ENCODE results near the gene RFX4. TPM values are rescaled to one million over a fixed set of nuclear protein-coding genes. Genes with fewer than 3 reads are reported as not detected.

Gene RFX4
- total and polyA plus RNA-seq, 7 donors: 0.56 TPM; not detected in 6

DNA sequence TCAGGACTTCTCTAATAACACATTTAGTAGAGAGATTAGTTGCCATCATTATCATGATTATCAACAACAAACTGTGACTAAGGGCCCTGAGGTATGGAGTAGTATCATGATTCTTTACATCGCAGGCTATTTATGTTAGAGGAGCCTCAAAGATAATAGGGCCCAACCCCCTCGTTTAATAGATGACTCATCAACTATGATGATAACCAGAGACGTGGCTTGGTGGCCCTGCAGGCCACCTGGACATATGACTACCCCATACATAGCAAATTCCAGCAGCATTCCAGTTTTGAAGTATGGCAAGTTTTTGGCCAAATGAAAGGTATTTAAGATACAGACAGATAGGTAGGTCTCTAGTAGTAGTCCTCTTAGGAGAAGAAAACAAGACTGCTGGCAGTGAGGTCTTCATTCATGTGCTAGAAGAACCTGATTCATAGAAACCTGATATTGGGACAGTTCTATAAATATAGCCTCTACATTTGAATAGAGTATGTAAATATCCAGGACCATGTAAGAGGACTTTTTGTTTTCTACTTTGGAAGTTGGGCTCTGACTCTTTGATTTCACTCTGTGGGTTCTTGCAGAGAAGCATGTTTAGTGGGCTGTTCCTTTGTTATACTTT lies 197.3 kb downstream of the RFX4 start:
- peak; percentile 47 to 82 (median 61) for ATAC-seq
- no peak for DNase-seq
- Histone ChIP-seq H3K27ac (peak overlapping the region; percentile 44), H3K36me3 (ENCODE audit: insufficient read depth in 1 of 2, low read depth in 1 of 2) (peaks cover 0 to 19% of the 10 kb centered on the region in 2 donors), H3K4me1 (peaks cover 50% of the 10 kb centered on the region), H3K9me3 (no peaks in the 10 kb centered on the region), H3K4me3 (no peak overlapping the region), H3K27me3 (ENCODE audit: insufficient read depth in 3 of 3, low read length in 2 of 3) (no peaks in the 10 kb centered on the region)
- TF ChIP-seq, protein P1, sequence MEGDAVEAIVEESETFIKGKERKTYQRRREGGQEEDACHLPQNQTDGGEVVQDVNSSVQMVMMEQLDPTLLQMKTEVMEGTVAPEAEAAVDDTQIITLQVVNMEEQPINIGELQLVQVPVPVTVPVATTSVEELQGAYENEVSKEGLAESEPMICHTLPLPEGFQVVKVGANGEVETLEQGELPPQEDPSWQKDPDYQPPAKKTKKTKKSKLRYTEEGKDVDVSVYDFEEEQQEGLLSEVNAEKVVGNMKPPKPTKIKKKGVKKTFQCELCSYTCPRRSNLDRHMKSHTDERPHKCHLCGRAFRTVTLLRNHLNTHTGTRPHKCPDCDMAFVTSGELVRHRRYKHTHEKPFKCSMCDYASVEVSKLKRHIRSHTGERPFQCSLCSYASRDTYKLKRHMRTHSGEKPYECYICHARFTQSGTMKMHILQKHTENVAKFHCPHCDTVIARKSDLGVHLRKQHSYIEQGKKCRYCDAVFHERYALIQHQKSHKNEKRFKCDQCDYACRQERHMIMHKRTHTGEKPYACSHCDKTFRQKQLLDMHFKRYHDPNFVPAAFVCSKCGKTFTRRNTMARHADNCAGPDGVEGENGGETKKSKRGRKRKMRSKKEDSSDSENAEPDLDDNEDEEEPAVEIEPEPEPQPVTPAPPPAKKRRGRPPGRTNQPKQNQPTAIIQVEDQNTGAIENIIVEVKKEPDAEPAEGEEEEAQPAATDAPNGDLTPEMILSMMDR (IDR thresholded peaks at IDR 0.05): no peak
- intact Hi-C loops (cut with DNase I): no loop called here
- WGBS, 3 donors: 47 to 64% (median 51%) methylated on average over 3 of the region's 3 CpGs

DNA sequence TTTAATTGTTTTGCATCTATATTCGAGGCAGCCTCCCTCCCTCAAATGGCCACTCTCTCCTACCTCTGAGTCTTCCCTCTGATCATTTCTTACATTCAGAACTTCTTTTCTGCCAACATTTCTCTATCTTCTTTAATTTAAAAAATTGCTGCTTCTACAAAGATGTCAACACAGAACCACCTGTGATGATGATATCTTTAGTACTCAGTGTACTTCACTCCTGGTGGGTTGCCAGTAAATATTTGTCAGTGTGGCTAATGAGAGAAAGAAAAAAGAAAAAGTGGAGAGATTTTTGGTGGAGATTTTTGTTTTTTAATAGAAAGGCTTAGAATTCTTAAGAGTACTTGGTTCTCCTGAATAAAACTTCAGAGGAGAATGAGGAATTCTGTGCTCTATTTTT lies 199.8 kb downstream of the RFX4 start:
- peaks cover 45% of the 10 kb centered on the region for H3K4me1 ChIP-seq

DNA sequence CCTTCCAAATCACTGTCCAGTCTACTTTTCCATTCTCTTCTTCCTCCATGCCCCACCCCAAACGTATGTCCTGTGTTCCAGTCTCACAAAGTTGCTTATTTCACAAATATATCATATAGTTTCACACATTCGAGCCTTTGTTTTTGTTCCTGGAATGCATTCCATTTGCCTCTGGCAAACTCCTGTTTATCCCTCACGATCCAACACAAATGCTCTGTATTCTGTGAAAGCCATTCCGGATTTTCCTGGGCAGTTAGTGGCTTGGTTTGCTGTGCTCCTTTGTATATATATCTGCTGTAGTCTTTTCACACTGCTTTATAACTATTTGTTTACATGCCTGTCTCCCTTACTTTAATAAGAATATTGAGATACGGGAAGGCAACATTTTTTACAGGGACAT lies 200.7 kb downstream of the RFX4 start:
- Histone ChIP-seq H3K9me3 (no peaks in the 10 kb centered on the region), H3K27me3 (ENCODE audit: insufficient read depth in 3 of 3, low read length in 2 of 3) (no peaks in the 10 kb centered on the region), H3K4me3 (no peak overlapping the region), H3K4me1 (peaks cover 39% of the 10 kb centered on the region), H3K36me3 (ENCODE audit: insufficient read depth in 1 of 2, low read depth in 1 of 2) (peaks cover 0 to 18% of the 10 kb centered on the region in 2 donors), H3K27ac (no peak overlapping the region)
- intact Hi-C loops (cut with DNase I): no loop called here
- 77 to 89% (median 78%) methylated on average over 5 of the region's 5 CpGs for WGBS, 3 donors
- TF ChIP-seq, protein P1 (IDR thresholded peaks at IDR 0.05): no peak
- ATAC-seq (no peak), DNase-seq (no peak)

More for the DNA sequence above, 199.8 kb downstream of the RFX4 start:
- TF ChIP-seq, protein P1 (IDR thresholded peaks at IDR 0.05): no peak
- DNase-seq: no peak
- WGBS, 3 donors: 30 to 79% (median 36%) methylated on average over 1 of the region's 1 CpG
- Histone ChIP-seq H3K4me3 (no peak overlapping the region), H3K9me3 (no peaks in the 10 kb centered on the region), H3K27ac (no peak overlapping the region), H3K27me3 (ENCODE audit: insufficient read depth in 3 of 3, low read length in 2 of 3) (no peaks in the 10 kb centered on the region), H3K36me3 (ENCODE audit: insufficient read depth in 1 of 2, low read depth in 1 of 2) (peaks cover 0 to 18% of the 10 kb centered on the region in 2 donors)
- intact Hi-C loops (cut with DNase I): no loop called here
- no peak for ATAC-seq

DNA sequence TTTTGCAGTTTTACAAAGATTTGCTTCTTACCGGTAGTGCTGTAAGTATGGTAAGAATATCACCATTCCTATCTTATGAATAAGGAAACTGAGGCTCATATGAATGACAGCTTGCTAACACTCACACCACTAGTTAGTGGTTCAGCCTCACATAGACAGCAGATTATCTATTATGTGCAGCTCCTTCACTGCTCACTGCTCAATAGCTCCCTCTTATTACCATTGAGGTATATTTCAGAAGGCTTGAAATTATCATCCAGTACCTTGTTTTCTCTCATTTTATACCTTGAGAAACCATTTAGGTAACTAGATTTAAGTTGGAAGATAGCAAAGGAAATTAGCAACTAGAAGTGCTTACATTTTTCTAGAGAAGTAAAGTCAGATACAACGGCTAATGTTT lies 207.2 kb downstream of the RFX4 start:
- no peak overlapping the region for H3K27ac ChIP-seq
- WGBS, 3 donors: 94 to 96% (median 96%) methylated on average over 2 of the region's 2 CpGs
- H3K4me3 ChIP-seq: no peak overlapping the region
- no peaks in the 10 kb centered on the region for H3K27me3 ChIP-seq (ENCODE audit: insufficient read depth in 3 of 3, low read length in 2 of 3)
- ATAC-seq (no peak), DNase-seq (no peak)
- intact Hi-C loops (cut with DNase I): no loop called here
- no peaks in the 10 kb centered on the region for H3K4me1 ChIP-seq
- TF ChIP-seq, protein P1 (IDR thresholded peaks at IDR 0.05): no peak
- H3K36me3 ChIP-seq (ENCODE audit: insufficient read depth in 1 of 2, low read depth in 1 of 2): peaks cover 4 to 24% of the 10 kb centered on the region in 2 donors
- no peaks in the 10 kb centered on the region for H3K9me3 ChIP-seq

DNA sequence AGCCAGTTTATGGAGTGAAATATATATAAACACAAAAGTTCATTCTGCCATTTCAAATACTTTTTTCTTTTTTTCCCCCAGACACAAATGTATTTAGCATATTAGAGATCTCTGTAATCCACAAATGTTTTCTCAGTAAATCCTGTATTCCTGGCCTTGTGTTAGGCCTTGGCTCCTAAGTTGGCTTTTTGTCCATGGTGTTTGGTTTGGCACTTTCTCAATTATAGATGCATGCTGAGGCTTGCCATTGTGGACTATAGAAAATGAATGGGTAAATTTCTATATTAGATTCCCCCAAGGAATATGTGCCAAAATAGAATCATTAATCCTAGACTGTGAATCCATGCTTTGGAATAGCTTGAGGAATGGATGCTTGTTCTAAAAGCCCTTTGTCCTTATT lies 208.7 kb downstream of the RFX4 start:
- Histone ChIP-seq H3K9me3 (no peaks in the 10 kb centered on the region), H3K36me3 (ENCODE audit: insufficient read depth in 1 of 2, low read depth in 1 of 2) (peaks cover 4 to 18% of the 10 kb centered on the region in 2 donors), H3K4me1 (no peaks in the 10 kb centered on the region), H3K27ac (no peak overlapping the region), H3K4me3 (no peak overlapping the region), H3K27me3 (ENCODE audit: insufficient read depth in 3 of 3, low read length in 2 of 3) (no peaks in the 10 kb centered on the region)
- no peak for ATAC-seq
- intact Hi-C loops (cut with DNase I): no loop called here
- TF ChIP-seq, protein P1 (IDR thresholded peaks at IDR 0.05): no peak
- DNase-seq: no peak
